ENCODE results near the gene HIVEP3.

Gene HIVEP3

GRCh38 chr1:41679994-41680393 is 238.7 kb downstream of the HIVEP3 start:
- no peak overlapping the region for H2AFZ ChIP-seq
- no peak overlapping the region for H3K4me3 ChIP-seq (ENCODE audit: low read depth, low read length)
- H3K4me1 ChIP-seq, result no peaks in the 10 kb centered on the region
- no peak overlapping the region for H3K9ac ChIP-seq
- no peak overlapping the region for H3K27ac ChIP-seq
- no peak overlapping the region for H3K4me2 ChIP-seq (ENCODE audit: low read length)
- H3K27me3 ChIP-seq (ENCODE audit: control insufficient read depth, insufficient read depth, low read length), result no peaks in the 10 kb centered on the region
- no peak for TF ChIP-seq CTCF (IDR thresholded peaks at IDR 0.05)
- H3K79me2 ChIP-seq, result no peaks in the 10 kb centered on the region
- H3K36me3 ChIP-seq (ENCODE audit: control insufficient read depth, insufficient read depth, low read length), result no peaks in the 10 kb centered on the region
- H3K9me3 ChIP-seq (ENCODE audit: control insufficient read depth, low read length), result no peaks in the 10 kb centered on the region

- Histone ChIP-seq H3K27me3 (ENCODE audit: control insufficient read depth, insufficient read depth, low read length) (no peaks in the 10 kb centered on the region), H3K4me3 (ENCODE audit: low read depth, low read length) (no peak overlapping the region), H3K4me1 (no peaks in the 10 kb centered on the region), H3K27ac (no peak overlapping the region), H2AFZ (no peak overlapping the region), H3K9ac (no peak overlapping the region), H3K4me2 (ENCODE audit: low read length) (no peak overlapping the region), H3K36me3 (ENCODE audit: control insufficient read depth, insufficient read depth, low read length) (no peaks in the 10 kb centered on the region), H3K79me2 (no peaks in the 10 kb centered on the region), H3K9me3 (ENCODE audit: control insufficient read depth, low read length) (no peaks in the 10 kb centered on the region)
- TF ChIP-seq CTCF (IDR thresholded peaks at IDR 0.05), result no peak
These were observed 239.2 kb downstream of the HIVEP3 start for GRCh38 chr1:41679531-41679930.

DNA sequence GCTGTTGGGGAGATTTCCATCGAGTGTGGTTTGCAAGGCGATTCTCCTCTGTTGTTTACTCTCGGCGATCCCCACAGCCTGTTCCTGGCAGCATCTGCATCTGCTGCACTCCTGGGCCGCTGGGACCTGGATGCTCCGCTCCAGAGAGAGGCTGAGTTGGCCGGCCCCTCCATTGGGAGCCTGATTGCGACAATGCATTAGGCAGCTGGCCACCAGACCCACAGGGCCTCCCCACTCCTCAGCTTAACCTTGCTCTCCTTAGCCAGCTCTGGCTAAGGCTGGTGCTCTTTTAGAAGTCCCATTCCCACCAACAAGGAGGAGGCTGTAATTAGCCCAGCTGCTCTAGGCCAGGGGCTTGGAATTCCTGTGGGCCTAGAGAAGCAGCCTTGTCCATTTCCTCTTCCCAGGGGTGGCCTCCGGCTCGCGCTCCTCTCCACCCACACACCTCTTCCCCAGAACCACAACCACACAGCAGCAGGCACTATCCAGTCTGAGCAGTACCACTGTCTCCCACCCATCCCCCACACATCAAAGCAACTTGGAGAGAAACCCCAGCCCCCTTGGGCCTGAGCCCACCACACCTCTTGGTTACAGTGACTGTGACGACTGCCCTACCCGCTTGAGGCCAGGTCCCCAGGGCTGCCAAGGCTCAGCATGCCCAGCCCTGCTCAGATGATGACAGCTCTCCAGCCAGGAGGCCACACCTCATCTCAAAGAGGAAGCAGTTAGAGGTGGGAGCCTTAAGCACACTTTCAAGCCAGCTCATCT is 240.4 kb downstream of the HIVEP3 start:
- Histone ChIP-seq H3K4me1 (no peaks in the 10 kb centered on the region), H3K4me2 (ENCODE audit: low read length) (no peak overlapping the region), H3K79me2 (no peaks in the 10 kb centered on the region), H2AFZ (no peak overlapping the region), H3K9ac (no peak overlapping the region), H3K27me3 (ENCODE audit: control insufficient read depth, insufficient read depth, low read length) (no peaks in the 10 kb centered on the region), H3K36me3 (ENCODE audit: control insufficient read depth, insufficient read depth, low read length) (no peaks in the 10 kb centered on the region), H3K9me3 (ENCODE audit: control insufficient read depth, low read length) (no peaks in the 10 kb centered on the region), H3K4me3 (ENCODE audit: low read depth, low read length) (no peak overlapping the region), H3K27ac (no peak overlapping the region)
- TF ChIP-seq CTCF (IDR thresholded peaks at IDR 0.05), result no peak

- Histone ChIP-seq H3K4me1 (no peaks in the 10 kb centered on the region), H2AFZ (no peak overlapping the region), H3K27me3 (ENCODE audit: control insufficient read depth, insufficient read depth, low read length) (no peaks in the 10 kb centered on the region), H3K79me2 (no peaks in the 10 kb centered on the region), H3K9me3 (ENCODE audit: control insufficient read depth, low read length) (no peaks in the 10 kb centered on the region), H3K9ac (no peak overlapping the region), H3K4me3 (ENCODE audit: low read depth, low read length) (no peak overlapping the region), H3K27ac (no peak overlapping the region), H3K4me2 (ENCODE audit: low read length) (no peak overlapping the region), H3K36me3 (ENCODE audit: control insufficient read depth, insufficient read depth, low read length) (no peaks in the 10 kb centered on the region)
- no peak for TF ChIP-seq CTCF (IDR thresholded peaks at IDR 0.05)
These were observed 241.1 kb downstream of the HIVEP3 start for GRCh38 chr1:41677620-41678019.

- H3K9me3 ChIP-seq (ENCODE audit: control insufficient read depth, low read length), result no peaks in the 10 kb centered on the region
- H3K4me3 ChIP-seq (ENCODE audit: low read depth, low read length), result no peak overlapping the region
- no peaks in the 10 kb centered on the region for H3K27me3 ChIP-seq (ENCODE audit: control insufficient read depth, insufficient read depth, low read length)
- no peaks in the 10 kb centered on the region for H3K36me3 ChIP-seq (ENCODE audit: control insufficient read depth, insufficient read depth, low read length)
- no peak overlapping the region for H2AFZ ChIP-seq
- no peak overlapping the region for H3K4me2 ChIP-seq (ENCODE audit: low read length)
- H3K4me1 ChIP-seq, result no peaks in the 10 kb centered on the region
- H3K79me2 ChIP-seq, result no peaks in the 10 kb centered on the region
- no peak overlapping the region for H3K27ac ChIP-seq
- no peak for TF ChIP-seq CTCF (IDR thresholded peaks at IDR 0.05)
- H3K9ac ChIP-seq, result no peak overlapping the region
These were observed 243.3 kb downstream of the HIVEP3 start for GRCh38 chr1:41675401-41675800.

Measured in parathyroid adenoma (tissue), 2 donors.